Neural crest cell (in vitro differentiated cells): Measurements from ENCODE around the gene DCAF16. TPM values are rescaled to one million over a fixed set of nuclear protein-coding genes. Genes with fewer than 3 reads are reported as not detected.

Experiments used
- DNase-seq: peaks from one replicate; pipeline ENCODE4 v3.0.0; 2021; ENCODE audit warnings: low read depth, mixed read lengths, low spot score
- H3K27ac Mint-ChIP-seq: one replicate; pipeline ENCODE4 v1.8.0; 2021; ENCODE audit warnings: mild to moderate bottlenecking, mixed read lengths; ENCODE audit not compliant: unreplicated experiment
- H3K27me3 Mint-ChIP-seq: 2 replicates; pipeline ENCODE4 v1.8.0; 2021; ENCODE audit warnings: low read depth, mild to moderate bottlenecking, mixed read lengths
- H3K36me3 Mint-ChIP-seq: 2 replicates; pipeline ENCODE4 v1.8.0; 2021; ENCODE audit warnings: low read depth, mild to moderate bottlenecking, mixed read lengths
- H3K4me1 Mint-ChIP-seq: 2 replicates; pipeline ENCODE4 v1.8.0; 2021; ENCODE audit warnings: mixed read lengths
- H3K4me3 Mint-ChIP-seq: one replicate; pipeline ENCODE4 v1.8.0; 2021; ENCODE audit warnings: mild to moderate bottlenecking, mixed read lengths
- H3K9me3 Mint-ChIP-seq: 2 replicates; pipeline ENCODE4 v1.8.0; 2021; ENCODE audit warnings: mixed read lengths
- total RNA-seq: library from RNA; stranded (reverse); gene quantifications from 2 replicates; pipeline ENCODE4 v1.2.1, GENCODE V29; 2021
- TF ChIP-seq, protein P1 (sequence below): fragments of 200-600 bp; sonication (generic); conservative IDR thresholded peaks from 2 replicates; pipeline ENCODE4 v1.5.0; 2021; ENCODE audit warnings: antibody characterized with exemption, mild to moderate bottlenecking

Gene DCAF16
- total RNA-seq, 1 donor from 2014 or later, result 58.2 TPM

DNA sequence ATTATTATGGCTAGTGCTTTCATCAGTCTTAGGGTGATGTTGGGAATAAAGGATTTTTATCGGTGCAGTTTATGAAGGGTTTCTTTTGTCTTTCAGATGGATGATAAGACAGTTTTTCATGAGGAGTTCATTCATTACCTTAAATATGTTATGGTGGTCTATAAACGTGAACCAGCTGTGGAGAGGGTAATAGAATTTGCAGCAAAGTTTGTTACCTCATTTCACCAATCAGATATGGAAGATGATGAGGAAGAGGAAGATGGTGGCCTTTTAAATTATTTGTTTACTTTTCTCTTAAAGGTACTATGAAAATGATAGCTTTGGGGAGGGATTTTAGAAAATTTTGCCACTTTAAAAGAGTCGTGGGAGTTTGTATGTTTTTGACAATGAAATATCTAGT, 1.6 kb upstream of the DCAF16 start:
- H3K4me1 Mint-ChIP-seq, result peaks cover 53% of the 10 kb centered on the region
- peaks cover 10% of the 10 kb centered on the region for H3K36me3 Mint-ChIP-seq

DNA sequence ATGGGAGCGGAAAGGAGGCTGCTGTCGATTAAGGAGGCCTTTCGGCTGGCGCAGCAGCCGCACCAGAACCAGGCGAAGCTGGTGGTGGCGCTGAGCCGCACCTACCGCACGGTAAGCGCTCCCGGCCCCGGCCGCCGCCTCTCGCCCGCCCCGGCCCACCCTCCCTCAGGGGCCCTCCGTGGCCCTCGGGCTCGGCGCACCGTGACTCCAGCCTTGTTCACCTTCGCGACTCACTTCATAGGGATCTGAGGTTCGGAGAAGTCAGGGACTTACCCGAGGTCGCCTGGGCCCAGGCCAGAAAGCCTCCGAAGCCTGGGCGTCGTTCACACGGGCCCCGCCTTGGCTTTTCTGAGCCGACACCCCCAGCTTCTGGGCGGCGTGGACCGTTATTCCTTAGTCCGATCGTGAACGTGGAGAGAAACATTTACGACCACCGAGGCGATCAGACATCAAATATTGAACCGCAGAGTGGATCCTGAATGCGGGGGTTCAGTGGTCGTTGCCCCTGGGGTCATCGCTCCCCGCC, 584 bp upstream of the DCAF16 start:
- no peak for DNase-seq
- Mint-ChIP-seq H3K27me3 (no peaks in the 10 kb centered on the region), H3K36me3 (peaks cover 6% of the 10 kb centered on the region), H3K9me3 (no peaks in the 10 kb centered on the region), H3K4me1 (peaks cover 54% of the 10 kb centered on the region), H3K27ac (peak overlapping the region; percentile 98), H3K4me3 (peak overlapping the region; percentile 97)
- TF ChIP-seq, protein P1, sequence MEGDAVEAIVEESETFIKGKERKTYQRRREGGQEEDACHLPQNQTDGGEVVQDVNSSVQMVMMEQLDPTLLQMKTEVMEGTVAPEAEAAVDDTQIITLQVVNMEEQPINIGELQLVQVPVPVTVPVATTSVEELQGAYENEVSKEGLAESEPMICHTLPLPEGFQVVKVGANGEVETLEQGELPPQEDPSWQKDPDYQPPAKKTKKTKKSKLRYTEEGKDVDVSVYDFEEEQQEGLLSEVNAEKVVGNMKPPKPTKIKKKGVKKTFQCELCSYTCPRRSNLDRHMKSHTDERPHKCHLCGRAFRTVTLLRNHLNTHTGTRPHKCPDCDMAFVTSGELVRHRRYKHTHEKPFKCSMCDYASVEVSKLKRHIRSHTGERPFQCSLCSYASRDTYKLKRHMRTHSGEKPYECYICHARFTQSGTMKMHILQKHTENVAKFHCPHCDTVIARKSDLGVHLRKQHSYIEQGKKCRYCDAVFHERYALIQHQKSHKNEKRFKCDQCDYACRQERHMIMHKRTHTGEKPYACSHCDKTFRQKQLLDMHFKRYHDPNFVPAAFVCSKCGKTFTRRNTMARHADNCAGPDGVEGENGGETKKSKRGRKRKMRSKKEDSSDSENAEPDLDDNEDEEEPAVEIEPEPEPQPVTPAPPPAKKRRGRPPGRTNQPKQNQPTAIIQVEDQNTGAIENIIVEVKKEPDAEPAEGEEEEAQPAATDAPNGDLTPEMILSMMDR, result no peak

More for the DNA sequence above, 1.6 kb upstream of the DCAF16 start:
- no peak for DNase-seq
- no peaks in the 10 kb centered on the region for H3K27me3 Mint-ChIP-seq
- H3K9me3 Mint-ChIP-seq, result no peaks in the 10 kb centered on the region
- peak overlapping the region; percentile 65 for H3K27ac Mint-ChIP-seq
- H3K4me3 Mint-ChIP-seq, result peak overlapping the region; percentile 97
- TF ChIP-seq, protein P1, result no peak

DNA sequence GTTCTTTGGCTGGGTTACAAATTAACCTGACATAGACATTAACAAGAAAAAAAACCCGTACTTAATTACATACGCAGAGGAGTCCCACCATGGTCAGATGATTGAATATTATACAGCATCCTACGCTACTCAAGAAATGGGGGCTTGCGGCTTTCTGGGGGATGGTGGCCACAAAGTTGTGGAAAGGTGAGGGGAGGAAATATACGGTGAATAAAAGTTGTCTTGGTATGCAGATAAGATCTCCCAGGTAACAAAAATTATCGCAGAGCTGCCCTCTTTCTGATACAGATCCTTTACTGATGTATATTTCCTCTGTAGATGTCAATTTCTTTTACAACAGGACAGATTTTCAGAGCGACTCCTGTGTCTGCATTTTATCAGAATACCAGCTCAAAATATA, 890 bp downstream of the DCAF16 start:
- H3K27ac Mint-ChIP-seq, result peak overlapping the region; percentile 99
- TF ChIP-seq, protein P1, result no peak
- H3K4me1 Mint-ChIP-seq, result peaks cover 54% of the 10 kb centered on the region
- peak overlapping the region; percentile 95 for H3K4me3 Mint-ChIP-seq
- peaks cover 6% of the 10 kb centered on the region for H3K36me3 Mint-ChIP-seq
- no peaks in the 10 kb centered on the region for H3K9me3 Mint-ChIP-seq
- no peak for DNase-seq
- no peaks in the 10 kb centered on the region for H3K27me3 Mint-ChIP-seq

DNA sequence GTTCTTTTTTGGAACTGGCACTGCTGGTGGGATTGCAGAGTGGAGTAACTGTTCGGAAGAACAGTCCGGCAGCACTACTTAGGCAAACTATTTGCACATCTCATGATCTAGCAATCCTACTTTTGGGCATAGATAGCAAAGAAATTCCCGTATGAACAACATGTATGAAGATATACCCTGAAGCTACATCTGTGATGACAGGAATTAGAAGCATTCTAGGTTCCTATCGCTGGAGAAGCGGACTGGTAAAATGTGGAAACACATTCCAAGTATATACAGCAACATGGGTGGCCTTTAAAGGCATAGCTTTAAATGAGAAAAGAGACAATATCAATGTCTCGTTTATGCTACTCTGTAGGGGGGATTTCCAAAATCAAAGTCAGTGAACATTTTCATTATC, 3.1 kb downstream of the DCAF16 start:
- DNase-seq, result no peak
- H3K4me1 Mint-ChIP-seq, result peaks cover 45% of the 10 kb centered on the region
- TF ChIP-seq, protein P1, result no peak
- H3K27ac Mint-ChIP-seq, result no peak overlapping the region
- peak overlapping the region; percentile 88 for H3K4me3 Mint-ChIP-seq
- no peaks in the 10 kb centered on the region for H3K9me3 Mint-ChIP-seq
- H3K27me3 Mint-ChIP-seq, result no peaks in the 10 kb centered on the region
- H3K36me3 Mint-ChIP-seq, result peaks cover 19% of the 10 kb centered on the region

DNA sequence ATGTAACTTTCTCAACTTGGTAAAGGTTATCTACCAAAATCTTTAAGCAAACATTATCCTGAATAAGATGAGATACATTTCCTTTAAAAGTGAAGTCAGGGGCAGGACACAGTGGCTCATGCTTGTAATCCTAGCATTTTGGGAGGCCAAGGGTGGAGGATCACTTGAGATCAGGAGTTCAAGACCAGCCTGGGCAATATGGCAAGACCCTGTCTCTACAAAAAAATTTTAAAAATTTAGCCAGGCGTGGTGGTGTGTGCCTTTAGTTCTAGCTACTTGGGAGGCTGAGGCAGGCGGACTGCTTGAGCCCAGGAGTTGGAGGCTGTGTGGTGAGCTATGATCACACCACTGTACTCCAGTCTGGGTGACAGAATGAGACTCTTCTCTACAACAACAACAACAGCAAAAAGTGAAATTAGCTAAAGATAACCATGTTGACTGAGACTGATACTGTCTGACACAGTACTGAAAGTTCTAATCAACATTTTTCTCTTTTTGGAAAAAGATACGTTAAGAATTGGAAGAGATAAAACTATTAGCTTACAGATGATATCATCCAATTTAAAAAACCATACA, 4.9 kb downstream of the DCAF16 start:
- DNase-seq, result no peak
- Mint-ChIP-seq H3K9me3 (no peaks in the 10 kb centered on the region), H3K4me1 (peaks cover 34% of the 10 kb centered on the region), H3K36me3 (peaks cover 20% of the 10 kb centered on the region), H3K4me3 (no peak overlapping the region), H3K27me3 (no peaks in the 10 kb centered on the region), H3K27ac (no peak overlapping the region)
- TF ChIP-seq, protein P1, result no peak
